Activated naive CD8-positive, alpha-beta T cell treated with anti-CD3 and anti-CD28 coated beads for 36 hours (primary cell): ENCODE measurements around the gene CHD9NB. TPM values are rescaled to one million over a fixed set of nuclear protein-coding genes. Genes with fewer than 3 reads are reported as not detected.
"Not testable (repeated sequence)": the region's sequence is repeated elsewhere in the genome, so short reads cannot be mapped to it uniquely, and the experiment has no call there.

Experiments used
- DNase-seq: peaks from one replicate; pipeline ENCODE4 v3.0.0; 2021
- H3K27ac Mint-ChIP-seq: one replicate; pipeline ENCODE4 v1.8.0; 2022; ENCODE audit warnings: mild to moderate bottlenecking, moderate library complexity, mixed read lengths
- H3K27me3 Mint-ChIP-seq: one replicate; pipeline ENCODE4 v1.8.0; 2022; ENCODE audit warnings: mild to moderate bottlenecking, mixed read lengths
- H3K36me3 Mint-ChIP-seq: one replicate; pipeline ENCODE4 v1.8.0; 2021; ENCODE audit warnings: mild to moderate bottlenecking, mixed read lengths
- H3K4me1 Mint-ChIP-seq: one replicate; pipeline ENCODE4 v1.8.0; 2021; ENCODE audit warnings: mixed read lengths
- H3K4me3 Mint-ChIP-seq: one replicate; pipeline ENCODE4 v1.8.0; 2022; ENCODE audit warnings: mild to moderate bottlenecking, moderate library complexity, mixed read lengths
- H3K9me3 Mint-ChIP-seq: one replicate; pipeline ENCODE4 v1.8.0; 2022; ENCODE audit warnings: mixed read lengths
- total RNA-seq, 2 experiments: library from RNA; stranded (reverse); gene quantifications; one replicate each; pipeline ENCODE4 v1.2.3, GENCODE V29; 2021

CHD9NB gene
- total RNA-seq, 2 experiments from 2014 or later, result 0.12 TPM; not detected in 1

- Mint-ChIP-seq H3K27ac (no peak overlapping the region), H3K36me3 (peaks cover 1% of the 10 kb centered on the region), H3K4me1 (peaks cover 17% of the 10 kb centered on the region), H3K4me3 (no peak overlapping the region), H3K27me3 (peaks cover 3% of the 10 kb centered on the region), H3K9me3 (no peaks in the 10 kb centered on the region)
- no peak for DNase-seq
Observed at GRCh38 chr16:53089434-53090285, 37.0 kb upstream of the CHD9NB start.

- Mint-ChIP-seq H3K4me1 (peaks cover 14% of the 10 kb centered on the region), H3K27me3 (peaks cover 3% of the 10 kb centered on the region), H3K36me3 (peaks cover 1% of the 10 kb centered on the region), H3K9me3 (no peaks in the 10 kb centered on the region), H3K27ac (no peak overlapping the region), H3K4me3 (no peak overlapping the region)
- no peak for DNase-seq
Observed at GRCh38 chr16:53087101-53087500, 34.4 kb upstream of the CHD9NB start.

- DNase-seq, result no peak
- H3K36me3 Mint-ChIP-seq, result no peaks in the 10 kb centered on the region
- no peaks in the 10 kb centered on the region for H3K9me3 Mint-ChIP-seq
- H3K4me3 Mint-ChIP-seq, result no peak overlapping the region
- no peaks in the 10 kb centered on the region for H3K27me3 Mint-ChIP-seq
- H3K27ac Mint-ChIP-seq, result no peak overlapping the region
- peaks cover 13% of the 10 kb centered on the region for H3K4me1 Mint-ChIP-seq
Observed at GRCh38 chr16:53085931-53086421, 33.3 kb upstream of the CHD9NB start.

- Mint-ChIP-seq H3K4me1 (peaks cover 13% of the 10 kb centered on the region), H3K9me3 (no peaks in the 10 kb centered on the region), H3K27me3 (no peaks in the 10 kb centered on the region), H3K27ac (no peak overlapping the region), H3K4me3 (no peak overlapping the region), H3K36me3 (no peaks in the 10 kb centered on the region)
- DNase-seq, result no peak
Observed at GRCh38 chr16:53085369-53085843, 32.7 kb upstream of the CHD9NB start.

- Mint-ChIP-seq H3K36me3 (no peaks in the 10 kb centered on the region), H3K4me1 (peaks cover 9% of the 10 kb centered on the region), H3K27ac (no peak overlapping the region), H3K4me3 (no peak overlapping the region), H3K9me3 (no peaks in the 10 kb centered on the region), H3K27me3 (no peaks in the 10 kb centered on the region)
- no peak for DNase-seq
Observed at GRCh38 chr16:53084746-53085334, 32.1 kb upstream of the CHD9NB start.

GRCh38 chr16:53084141-53084541 is 31.4 kb upstream of the CHD9NB start:
- Mint-ChIP-seq H3K4me3 (no peak overlapping the region), H3K27ac (no peak overlapping the region), H3K4me1 (peaks cover 9% of the 10 kb centered on the region), H3K36me3 (no peaks in the 10 kb centered on the region), H3K27me3 (no peaks in the 10 kb centered on the region), H3K9me3 (no peaks in the 10 kb centered on the region)
- DNase-seq, result no peak

- H3K9me3 Mint-ChIP-seq, result no peaks in the 10 kb centered on the region
- peaks cover 6% of the 10 kb centered on the region for H3K36me3 Mint-ChIP-seq
- no peaks in the 10 kb centered on the region for H3K27me3 Mint-ChIP-seq
- H3K4me3 Mint-ChIP-seq, result no peak overlapping the region
- no peak overlapping the region for H3K27ac Mint-ChIP-seq
- peaks cover 11% of the 10 kb centered on the region for H3K4me1 Mint-ChIP-seq
- DNase-seq, result no peak
Observed at GRCh38 chr16:53083119-53083518, 30.4 kb upstream of the CHD9NB start.

- Mint-ChIP-seq H3K4me1 (peaks cover 12% of the 10 kb centered on the region), H3K36me3 (peaks cover 11% of the 10 kb centered on the region), H3K9me3 (peaks cover 1% of the 10 kb centered on the region), H3K4me3 (no peak overlapping the region), H3K27me3 (no peaks in the 10 kb centered on the region), H3K27ac (no peak overlapping the region)
- DNase-seq, result no peak
Observed at GRCh38 chr16:53082509-53082908, 29.8 kb upstream of the CHD9NB start.

GRCh38 chr16:53081686-53082407 is 29.1 kb upstream of the CHD9NB start:
- H3K36me3 Mint-ChIP-seq, result peaks cover 11% of the 10 kb centered on the region
- H3K27ac Mint-ChIP-seq, result no peak overlapping the region
- peaks cover 1% of the 10 kb centered on the region for H3K9me3 Mint-ChIP-seq
- no peak overlapping the region for H3K4me3 Mint-ChIP-seq
- H3K4me1 Mint-ChIP-seq, result peaks cover 12% of the 10 kb centered on the region
- H3K27me3 Mint-ChIP-seq, result no peaks in the 10 kb centered on the region
- no peak for DNase-seq

GRCh38 chr16:53081032-53081424 is 28.3 kb upstream of the CHD9NB start:
- Mint-ChIP-seq H3K36me3 (peaks cover 11% of the 10 kb centered on the region), H3K9me3 (peaks cover 1% of the 10 kb centered on the region), H3K4me3 (no peak overlapping the region), H3K27me3 (no peaks in the 10 kb centered on the region), H3K27ac (no peak overlapping the region), H3K4me1 (peaks cover 12% of the 10 kb centered on the region)
- DNase-seq, result no peak

- peaks cover 1% of the 10 kb centered on the region for H3K9me3 Mint-ChIP-seq
- peaks cover 16% of the 10 kb centered on the region for H3K36me3 Mint-ChIP-seq
- no peaks in the 10 kb centered on the region for H3K27me3 Mint-ChIP-seq
- no peak overlapping the region for H3K27ac Mint-ChIP-seq
- H3K4me1 Mint-ChIP-seq, result peaks cover 10% of the 10 kb centered on the region
- no peak overlapping the region for H3K4me3 Mint-ChIP-seq
- no peak for DNase-seq
Observed at GRCh38 chr16:53080345-53081031, 27.8 kb upstream of the CHD9NB start.

- no peak for DNase-seq
- no peak overlapping the region for H3K4me3 Mint-ChIP-seq
- peaks cover 25% of the 10 kb centered on the region for H3K36me3 Mint-ChIP-seq
- peaks cover 10% of the 10 kb centered on the region for H3K9me3 Mint-ChIP-seq
- H3K4me1 Mint-ChIP-seq, result peaks cover 10% of the 10 kb centered on the region
- no peak overlapping the region for H3K27ac Mint-ChIP-seq
- no peaks in the 10 kb centered on the region for H3K27me3 Mint-ChIP-seq
Observed at GRCh38 chr16:53078765-53079485, 26.2 kb upstream of the CHD9NB start.

- Mint-ChIP-seq H3K27me3 (no peaks in the 10 kb centered on the region), H3K36me3 (peaks cover 30% of the 10 kb centered on the region), H3K4me3 (no peak overlapping the region), H3K4me1 (peaks cover 10% of the 10 kb centered on the region), H3K27ac (no peak overlapping the region), H3K9me3 (peaks cover 14% of the 10 kb centered on the region)
- no peak for DNase-seq
Observed at GRCh38 chr16:53078247-53078646, 25.6 kb upstream of the CHD9NB start.

- not testable (repeated sequence) for DNase-seq, H3K27ac Mint-ChIP-seq, H3K4me3 Mint-ChIP-seq, H3K27me3 Mint-ChIP-seq
- Mint-ChIP-seq H3K9me3 (peaks cover 14% of the 10 kb centered on the region), H3K4me1 (peaks cover 11% of the 10 kb centered on the region), H3K36me3 (peaks cover 41% of the 10 kb centered on the region)
Observed at GRCh38 chr16:53075461-53075860, 22.8 kb upstream of the CHD9NB start.
